Measurements from ENCODE around the gene CXADR. TPM values are rescaled to one million over a fixed set of nuclear protein-coding genes. Genes with fewer than 3 reads are reported as not detected.

CXADR gene
- total RNA-seq, 1 experiment from 2014 or later, result 7.9 TPM

- no peak for DNase-seq (ENCODE audit: unreplicated experiment)
- H3K4me3 Mint-ChIP-seq (ENCODE audit: unreplicated experiment), result no peak overlapping the region
- H3K36me3 Mint-ChIP-seq (ENCODE audit: insufficient read depth, unreplicated experiment), result no peaks in the 10 kb centered on the region
- no peak overlapping the region for H3K27ac Mint-ChIP-seq (ENCODE audit: low read depth, unreplicated experiment)
- no peaks in the 10 kb centered on the region for H3K27me3 Mint-ChIP-seq (ENCODE audit: insufficient read depth, unreplicated experiment)
- no TSS peak for BruUV-seq (replicated peaks)
- no peak for TF ChIP-seq CTCF (IDR thresholded peaks at IDR 0.05; ENCODE audit: unreplicated experiment)
- ChIA-PET CTCF (interaction anchor here (1.2 to 9.2 kb wide), 4 partner anchors 29 to 218 kb away, joined by 4 to 146 read pairs (median 10); no protein-coding TSS in a partner anchor), POLR2A (no interaction called here)
- H3K4me1 Mint-ChIP-seq (ENCODE audit: insufficient read depth, unreplicated experiment), result no peaks in the 10 kb centered on the region
- no peaks in the 10 kb centered on the region for H3K9me3 Mint-ChIP-seq (ENCODE audit: unreplicated experiment)
- intact Hi-C loops (cut with micrococcal nuclease), result loop anchor here (10.0 kb wide), 1 partner anchor 69 kb away; the partner anchor contains the start of gene CXADR
Measured at GRCh38 chr21:17583898-17584297, 71.1 kb downstream of the CXADR start.

- no peaks in the 10 kb centered on the region for H3K27me3 Mint-ChIP-seq (ENCODE audit: insufficient read depth, unreplicated experiment)
- no peak overlapping the region for H3K4me3 Mint-ChIP-seq (ENCODE audit: unreplicated experiment)
- no peaks in the 10 kb centered on the region for H3K9me3 Mint-ChIP-seq (ENCODE audit: unreplicated experiment)
- CTCF ChIA-PET, result interaction anchor here (0.6 to 9.2 kb wide), 26 partner anchors 8 to 232 kb away, joined by 3 to 146 read pairs (median 4); no protein-coding TSS in a partner anchor
- POLR2A ChIA-PET, result interaction anchor here (1.6 kb wide), 1 partner anchor 23 kb away, joined by 4 read pairs; no protein-coding TSS in a partner anchor
- H3K4me1 Mint-ChIP-seq (ENCODE audit: insufficient read depth, unreplicated experiment), result no peaks in the 10 kb centered on the region
- no TSS peak for BruUV-seq (replicated peaks)
- no peak overlapping the region for H3K27ac Mint-ChIP-seq (ENCODE audit: low read depth, unreplicated experiment)
- peak; percentile 45 for TF ChIP-seq CTCF (IDR thresholded peaks at IDR 0.05; ENCODE audit: unreplicated experiment)
- no peaks in the 10 kb centered on the region for H3K36me3 Mint-ChIP-seq (ENCODE audit: insufficient read depth, unreplicated experiment)
- DNase-seq (ENCODE audit: unreplicated experiment), result peak; percentile 62
- intact Hi-C loops (cut with micrococcal nuclease), result loop anchor here (2.0 to 10.0 kb wide), 2 partner anchors 71 to 199 kb away; partner anchors contain the start of gene CXADR
Measured at GRCh38 chr21:17585875-17586450, 73.1 kb downstream of the CXADR start.

GRCh38 chr21:17590430-17590829, 77.6 kb downstream of the CXADR start:
- TF ChIP-seq CTCF (IDR thresholded peaks at IDR 0.05; ENCODE audit: unreplicated experiment), result no peak
- intact Hi-C loops (cut with micrococcal nuclease), result no loop called here
- POLR2A ChIA-PET, result interaction anchor here (0.6 to 1.9 kb wide), 3 partner anchors 11 to 979 kb away, joined by 3 to 10 read pairs (median 7); no protein-coding TSS in a partner anchor

GRCh38 chr21:17597680-17598079, 84.8 kb downstream of the CXADR start:
- Mint-ChIP-seq H3K27me3 (ENCODE audit: insufficient read depth, unreplicated experiment) (no peaks in the 10 kb centered on the region), H3K9me3 (ENCODE audit: unreplicated experiment) (no peaks in the 10 kb centered on the region), H3K27ac (ENCODE audit: low read depth, unreplicated experiment) (no peak overlapping the region), H3K4me1 (ENCODE audit: insufficient read depth, unreplicated experiment) (peaks cover 1% of the 10 kb centered on the region), H3K4me3 (ENCODE audit: unreplicated experiment) (no peak overlapping the region), H3K36me3 (ENCODE audit: insufficient read depth, unreplicated experiment) (peaks cover 100% of the 10 kb centered on the region)
- intact Hi-C loops (cut with micrococcal nuclease), result no loop called here
- ChIA-PET CTCF (interaction anchor here (0.7 to 2.4 kb wide), 3 partner anchors 12 to 273 kb away, joined by 3 to 8 read pairs (median 4); no protein-coding TSS in a partner anchor), POLR2A (interaction anchor here (0.6 to 3.1 kb wide), 4 partner anchors 10 to 37 kb away, joined by 3 to 16 read pairs (median 4); no protein-coding TSS in a partner anchor)
- no peak for DNase-seq (ENCODE audit: unreplicated experiment)
- no TSS peak for BruUV-seq (replicated peaks)
- no peak for TF ChIP-seq CTCF (IDR thresholded peaks at IDR 0.05; ENCODE audit: unreplicated experiment)

More at GRCh38 chr21:17590430-17590829, 77.6 kb downstream of the CXADR start:
- BruUV-seq (replicated peaks), result no TSS peak
- Mint-ChIP-seq H3K9me3 (ENCODE audit: unreplicated experiment) (no peaks in the 10 kb centered on the region), H3K27me3 (ENCODE audit: insufficient read depth, unreplicated experiment) (no peaks in the 10 kb centered on the region), H3K27ac (ENCODE audit: low read depth, unreplicated experiment) (no peak overlapping the region), H3K4me1 (ENCODE audit: insufficient read depth, unreplicated experiment) (no peaks in the 10 kb centered on the region), H3K4me3 (ENCODE audit: unreplicated experiment) (no peak overlapping the region), H3K36me3 (ENCODE audit: insufficient read depth, unreplicated experiment) (peaks cover 37% of the 10 kb centered on the region)
- DNase-seq (ENCODE audit: unreplicated experiment), result peak; percentile 43
- CTCF ChIA-PET, result interaction anchor here (0.9 to 1.4 kb wide), 2 partner anchors 36 to 203 kb away, joined by 3 to 4 read pairs; no protein-coding TSS in a partner anchor

Data from MCF 10A (cell line).